ENCODE results near the gene UCN. TPM values are rescaled to one million over a fixed set of nuclear protein-coding genes. Genes with fewer than 3 reads are reported as not detected.
A peak's percentile ranks its signal among the peaks of the same experiment; 100 is the strongest.
"Not testable (repeated sequence)": the region's sequence is repeated elsewhere in the genome, so short reads cannot be mapped to it uniquely, and the experiment has no call there.

The UCN gene, protein sequence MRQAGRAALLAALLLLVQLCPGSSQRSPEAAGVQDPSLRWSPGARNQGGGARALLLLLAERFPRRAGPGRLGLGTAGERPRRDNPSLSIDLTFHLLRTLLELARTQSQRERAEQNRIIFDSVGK
- total RNA-seq (1.1 TPM), polyA plus RNA-seq (ENCODE audit: insufficient read depth in 1 of 8, insufficient read length in 8 of 8, low replicate concordance in 1 of 8) (1 to 10 TPM in 6 of 8 donors, under 1 TPM in 2; 0.76 to 2.4 (median 1.4) TPM)
- long read RNA-seq, donor 1, result 0 reads
- long read RNA-seq, donor 2, result 0 reads
- long read RNA-seq, donor 3, partial matches to known transcripts, result 0 of 2 reads
- long read RNA-seq, donor 3, other reads (novel, unspliced or antisense), result 0 of 2 reads
- long read RNA-seq, donor 4, result 0 reads
- long read RNA-seq, donor 5, partial matches to known transcripts, result 0 of 3 reads
- long read RNA-seq, donor 5, other reads (novel, unspliced or antisense), result 0 of 3 reads
- long read RNA-seq, donor 6, result 0 reads
- long read RNA-seq, donor 7, partial matches to known transcripts, result 24 of 36 reads
- long read RNA-seq, donor 7, other reads (novel, unspliced or antisense), result 9 of 36 reads
- long read RNA-seq, donor 8, result 0 reads
- long read RNA-seq, donor 9, result 0 reads
- long read RNA-seq, donor 10, result 0 reads
- long read RNA-seq, donor 11, partial matches to known transcripts, result 0 of 2 reads
- long read RNA-seq, donor 11, other reads (novel, unspliced or antisense), result 0 of 2 reads

DNA sequence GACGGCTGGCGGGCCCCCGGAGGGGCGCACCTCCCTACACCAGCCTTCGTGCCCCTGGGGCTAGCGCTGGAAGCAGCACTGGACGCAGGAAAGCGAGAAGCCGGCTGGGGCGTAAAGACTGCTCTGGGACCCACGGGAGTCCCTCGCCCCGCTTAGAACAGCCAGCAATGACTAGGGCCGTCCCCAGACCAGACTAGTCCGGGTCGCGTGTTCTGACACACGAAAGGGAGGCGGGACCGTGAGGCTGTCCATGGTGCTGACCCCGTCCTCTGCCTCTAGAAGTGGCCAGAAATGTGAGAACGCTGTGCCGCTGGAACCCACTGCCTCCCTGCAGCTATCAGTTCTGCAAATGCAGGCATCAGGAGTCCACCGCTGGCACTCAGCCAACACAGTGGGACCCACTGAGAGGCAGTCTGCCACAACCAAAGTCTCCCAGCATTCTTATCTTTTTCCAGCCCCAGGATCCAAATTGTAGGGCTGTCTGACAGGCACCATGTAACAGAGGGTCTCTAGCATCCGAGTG, at the start of gene UCN:
TSS of gene UCN (minus strand) at position 87 of the 523 bp plus-strand sequence. CDS start 550 bp downstream, outside the sequence.
- DNase-seq, result peak; percentile 69
- 14% methylated on average over 25 of the region's 25 CpGs for WGBS (ENCODE audit: insufficient coverage)
- H3K36me3 ChIP-seq (ENCODE audit: control insufficient read depth, insufficient read depth, low read length), result peaks cover 25% of the 10 kb centered on the region
- H3K9me3 ChIP-seq (replicated peaks; ENCODE audit: control insufficient read depth, low read depth, low read length), result no peaks in the 10 kb centered on the region
- H3K27me3 ChIP-seq (ENCODE audit: control insufficient read depth, insufficient read depth, low read length), result peaks cover 43% of the 10 kb centered on the region
- H3K4me1 ChIP-seq (ENCODE audit: control insufficient read depth, insufficient read depth, low read length), result no peaks in the 10 kb centered on the region
- no peak within 1 kb of the TSS for H3K27ac ChIP-seq (ENCODE audit: low read length)
- no peak within 1 kb of the TSS for H3K4me3 ChIP-seq (ENCODE audit: low read length)

DNA sequence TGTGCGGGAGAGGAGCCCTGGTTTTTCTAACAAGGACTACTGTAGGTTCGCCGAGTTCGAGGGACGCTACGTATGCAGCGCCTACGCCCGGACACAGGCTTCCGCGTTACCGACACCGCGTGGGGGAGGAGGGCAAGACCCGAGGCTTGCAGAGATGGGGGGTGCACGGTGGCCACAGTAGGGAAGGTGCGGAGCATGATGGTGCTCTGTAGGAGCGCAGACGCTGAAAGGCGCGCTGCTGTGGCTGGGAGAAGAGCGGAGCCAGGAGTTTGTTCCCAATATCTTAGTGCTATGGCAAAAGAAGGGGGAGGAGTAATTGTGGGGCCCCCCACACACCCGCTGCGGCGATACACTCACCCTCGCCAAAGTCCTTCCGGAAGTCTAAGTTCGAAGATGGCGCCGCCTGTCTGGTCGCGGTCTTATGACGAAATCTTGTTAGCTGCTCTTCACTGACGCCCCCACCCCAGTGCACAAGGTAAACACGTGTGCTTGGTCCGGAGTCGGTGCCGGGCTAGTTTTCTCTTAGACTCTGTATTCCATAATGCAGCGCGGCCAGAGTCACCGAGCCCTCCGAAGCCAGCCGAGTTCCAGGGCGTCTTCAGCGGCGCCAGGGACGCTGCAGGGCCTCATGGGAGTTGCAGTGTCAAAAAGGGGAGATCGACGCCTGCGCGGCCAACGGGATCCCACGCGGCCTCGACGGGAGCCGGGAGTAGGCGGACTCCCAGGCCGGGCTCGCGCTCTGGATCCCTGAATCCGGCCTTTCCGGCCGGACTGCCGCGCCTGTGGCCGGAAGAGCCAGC, 48.3 kb upstream of the UCN start, which contains the start of gene GTF3C2:
TSS of gene GTF3C2 (minus strand) at position 383 of the 800 bp plus-strand sequence. CDS start 13,210 bp downstream, outside the sequence.
- WGBS (ENCODE audit: insufficient coverage), result under 1% methylated on average over 67 of the region's 67 CpGs
- Histone ChIP-seq H3K9me3 (replicated peaks; ENCODE audit: control insufficient read depth, low read depth, low read length) (no peaks in the 10 kb centered on the region), H3K27ac (ENCODE audit: low read length) (peak within 1 kb of the TSS; percentile 95), H3K27me3 (ENCODE audit: control insufficient read depth, insufficient read depth, low read length) (no peaks in the 10 kb centered on the region), H3K36me3 (ENCODE audit: control insufficient read depth, insufficient read depth, low read length) (no peaks in the 10 kb centered on the region), H3K4me3 (ENCODE audit: low read length) (peak within 1 kb of the TSS; percentile 84), H3K4me1 (ENCODE audit: control insufficient read depth, insufficient read depth, low read length) (peaks cover 17% of the 10 kb centered on the region)
- peak; percentile 99 for DNase-seq

DNA sequence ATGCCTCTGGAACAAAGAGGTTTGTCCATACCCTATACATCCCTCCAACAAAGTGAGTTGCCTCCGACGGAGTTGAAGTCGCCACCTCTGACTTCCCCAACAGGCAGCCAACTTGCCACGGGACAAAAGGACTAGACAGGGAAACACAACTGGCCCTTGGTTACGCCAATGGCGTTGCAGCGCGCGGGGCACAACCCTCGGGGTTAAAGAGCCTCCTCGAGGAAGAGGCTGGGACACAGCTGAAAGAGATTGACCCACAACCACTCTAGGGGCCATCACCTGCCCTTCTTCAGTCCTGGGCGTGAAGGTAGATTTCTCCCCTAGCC, 47.8 kb upstream of the UCN start:
- no peaks in the 10 kb centered on the region for H3K9me3 ChIP-seq (replicated peaks; ENCODE audit: control insufficient read depth, low read depth, low read length)
- H3K36me3 ChIP-seq (ENCODE audit: control insufficient read depth, insufficient read depth, low read length), result no peaks in the 10 kb centered on the region
- DNase-seq, result peak; percentile 42
- no peaks in the 10 kb centered on the region for H3K27me3 ChIP-seq (ENCODE audit: control insufficient read depth, insufficient read depth, low read length)
- H3K4me1 ChIP-seq (ENCODE audit: control insufficient read depth, insufficient read depth, low read length), result peaks cover 17% of the 10 kb centered on the region
- 0% methylated on average over 12 of the region's 12 CpGs for WGBS (ENCODE audit: insufficient coverage)
- H3K4me3 ChIP-seq (ENCODE audit: low read length), result peak overlapping the region; percentile 84
- peak overlapping the region; percentile 95 for H3K27ac ChIP-seq (ENCODE audit: low read length)

DNA sequence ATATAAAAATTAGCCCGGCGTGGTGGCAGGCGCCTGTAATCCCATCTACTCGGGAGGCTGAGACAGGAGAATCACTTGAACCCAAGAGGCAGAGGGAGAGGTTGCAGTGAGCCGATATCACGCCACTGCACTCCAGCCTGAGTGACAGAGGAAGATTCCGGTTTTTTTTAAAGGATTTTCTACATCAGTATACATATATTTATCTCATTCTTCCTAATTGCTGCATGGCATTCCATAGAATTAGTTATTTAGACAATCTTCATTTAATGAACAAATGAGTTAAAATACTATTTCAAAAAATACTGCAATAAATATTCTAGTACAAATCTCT, 46.3 kb upstream of the UCN start:
- Histone ChIP-seq H3K9me3 (replicated peaks; ENCODE audit: control insufficient read depth, low read depth, low read length) (no peaks in the 10 kb centered on the region), H3K4me3 (ENCODE audit: low read length) (no peak overlapping the region), H3K27me3 (ENCODE audit: control insufficient read depth, insufficient read depth, low read length) (no peaks in the 10 kb centered on the region), H3K4me1 (ENCODE audit: control insufficient read depth, insufficient read depth, low read length) (peaks cover 17% of the 10 kb centered on the region), H3K36me3 (ENCODE audit: control insufficient read depth, insufficient read depth, low read length) (no peaks in the 10 kb centered on the region), H3K27ac (ENCODE audit: low read length) (no peak overlapping the region)
- no peak for DNase-seq
- 92% methylated on average over 4 of the region's 7 CpGs for WGBS (ENCODE audit: insufficient coverage)

DNA sequence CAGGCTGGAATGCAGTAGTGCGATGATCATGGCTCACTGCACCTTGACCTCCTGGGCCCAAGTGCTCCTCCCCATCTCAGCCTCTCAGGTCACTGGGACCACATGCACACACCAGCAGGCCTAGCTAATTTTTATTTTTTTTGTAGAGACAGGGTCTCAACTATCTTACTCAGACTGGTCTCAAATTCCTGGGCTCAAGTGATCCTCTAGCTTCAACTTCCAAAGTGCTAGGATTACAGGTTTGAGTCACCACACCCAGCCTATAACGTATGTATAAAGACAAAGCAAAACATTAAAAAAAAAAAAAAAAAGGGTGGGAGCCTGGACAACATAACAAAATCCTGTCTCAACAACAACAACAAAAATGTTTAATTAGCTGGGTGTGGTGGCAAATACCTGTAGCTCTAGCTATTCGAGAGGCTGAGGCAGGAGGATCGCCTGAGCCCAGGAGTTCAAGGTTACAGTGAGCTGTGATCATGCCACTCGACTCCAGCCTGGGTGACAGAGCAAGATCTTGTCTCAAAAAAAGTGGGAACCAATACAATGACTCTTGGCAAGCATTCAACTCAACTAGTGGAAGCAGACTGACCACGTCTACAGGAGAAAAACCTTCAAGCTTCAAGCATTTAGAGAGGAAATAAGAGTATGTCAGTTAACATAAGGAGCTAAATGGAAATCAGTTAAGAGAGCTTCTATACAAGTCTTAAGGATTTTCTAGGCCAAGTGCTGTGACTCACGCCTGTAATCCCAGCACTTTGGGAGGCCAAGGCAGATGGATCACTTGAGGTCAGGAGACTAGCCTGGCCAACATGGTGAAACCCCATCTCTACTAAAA, 45.7 kb upstream of the UCN start:
- Histone ChIP-seq H3K4me1 (ENCODE audit: control insufficient read depth, insufficient read depth, low read length) (peaks cover 17% of the 10 kb centered on the region), H3K27ac (ENCODE audit: low read length) (no peak overlapping the region), H3K4me3 (ENCODE audit: low read length) (no peak overlapping the region), H3K27me3 (ENCODE audit: control insufficient read depth, insufficient read depth, low read length) (no peaks in the 10 kb centered on the region), H3K9me3 (replicated peaks; ENCODE audit: control insufficient read depth, low read depth, low read length) (no peaks in the 10 kb centered on the region), H3K36me3 (ENCODE audit: control insufficient read depth, insufficient read depth, low read length) (no peaks in the 10 kb centered on the region)
- DNase-seq, result no peak
- WGBS (ENCODE audit: insufficient coverage), result 67% methylated on average over 3 of the region's 7 CpGs

DNA sequence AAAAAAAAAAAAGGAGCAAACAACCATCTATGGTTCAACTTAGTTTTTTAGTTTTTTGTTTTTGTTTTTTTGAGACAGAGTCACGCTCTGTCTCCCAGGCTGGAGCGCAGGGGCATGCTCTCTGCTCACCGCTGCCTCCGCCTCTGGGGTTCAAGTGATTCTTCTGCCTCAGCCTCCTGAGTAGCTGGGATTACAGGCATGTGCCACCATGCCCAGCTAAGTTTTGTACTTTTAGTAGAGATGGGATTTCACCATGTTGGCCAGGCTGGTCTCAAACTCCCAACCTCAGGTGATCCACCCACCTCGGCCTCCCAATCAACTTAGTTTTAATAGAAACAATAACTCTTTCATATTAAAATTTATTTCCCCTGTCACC, 45.1 kb upstream of the UCN start:
- H3K4me1 ChIP-seq (ENCODE audit: control insufficient read depth, insufficient read depth, low read length), result peaks cover 17% of the 10 kb centered on the region
- 100% methylated on average over 1 of the region's 5 CpGs for WGBS (ENCODE audit: insufficient coverage)
- not testable (repeated sequence) for DNase-seq; H3K36me3 ChIP-seq (ENCODE audit: control insufficient read depth, insufficient read depth, low read length); H3K27ac ChIP-seq (ENCODE audit: low read length); H3K27me3 ChIP-seq (ENCODE audit: control insufficient read depth, insufficient read depth, low read length); H3K9me3 ChIP-seq (replicated peaks; ENCODE audit: control insufficient read depth, low read depth, low read length); H3K4me3 ChIP-seq (ENCODE audit: low read length)

DNA sequence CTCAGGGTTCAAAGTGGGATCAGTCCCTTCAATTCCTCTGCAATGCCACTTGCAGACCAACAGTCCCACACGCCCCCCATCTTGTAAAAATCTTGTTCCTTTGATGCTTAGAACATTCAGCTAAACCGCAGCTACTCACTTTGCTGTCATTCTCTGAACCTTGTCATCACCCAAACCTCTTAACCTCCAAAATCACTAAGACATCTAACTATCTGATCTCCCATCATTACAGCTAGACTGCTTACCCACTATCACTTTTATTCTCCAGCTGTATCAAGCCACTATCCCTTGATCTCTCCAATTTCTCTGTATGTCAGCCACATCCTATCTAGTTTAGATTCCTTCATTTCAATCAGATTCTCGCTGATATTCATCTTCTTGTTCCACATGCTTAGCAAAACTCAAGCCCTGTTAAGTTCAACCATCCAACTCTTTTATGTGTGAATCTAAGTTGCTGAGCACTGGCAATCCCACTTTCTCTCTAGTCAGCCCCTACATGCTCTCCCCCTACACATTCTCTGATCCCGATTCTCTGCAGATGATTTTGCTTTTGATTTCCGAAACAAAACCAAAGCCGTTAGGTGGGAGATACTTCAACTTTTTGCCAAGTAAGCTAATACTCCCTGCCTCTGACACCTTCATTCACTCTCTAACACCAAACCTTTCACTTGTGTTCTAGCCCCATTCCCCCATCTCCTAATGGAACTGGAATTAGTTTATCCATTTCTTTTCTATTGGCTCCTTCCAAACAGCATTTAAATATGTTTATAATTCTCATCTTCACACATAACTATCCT, 43.8 kb upstream of the UCN start:
- Histone ChIP-seq H3K27me3 (ENCODE audit: control insufficient read depth, insufficient read depth, low read length) (no peaks in the 10 kb centered on the region), H3K9me3 (replicated peaks; ENCODE audit: control insufficient read depth, low read depth, low read length) (no peaks in the 10 kb centered on the region), H3K36me3 (ENCODE audit: control insufficient read depth, insufficient read depth, low read length) (no peaks in the 10 kb centered on the region), H3K27ac (ENCODE audit: low read length) (no peak overlapping the region), H3K4me3 (ENCODE audit: low read length) (no peak overlapping the region), H3K4me1 (ENCODE audit: control insufficient read depth, insufficient read depth, low read length) (peaks cover 7% of the 10 kb centered on the region)
- no peak for DNase-seq
- 85% methylated on average over 5 of the region's 6 CpGs for WGBS (ENCODE audit: insufficient coverage)

DNA sequence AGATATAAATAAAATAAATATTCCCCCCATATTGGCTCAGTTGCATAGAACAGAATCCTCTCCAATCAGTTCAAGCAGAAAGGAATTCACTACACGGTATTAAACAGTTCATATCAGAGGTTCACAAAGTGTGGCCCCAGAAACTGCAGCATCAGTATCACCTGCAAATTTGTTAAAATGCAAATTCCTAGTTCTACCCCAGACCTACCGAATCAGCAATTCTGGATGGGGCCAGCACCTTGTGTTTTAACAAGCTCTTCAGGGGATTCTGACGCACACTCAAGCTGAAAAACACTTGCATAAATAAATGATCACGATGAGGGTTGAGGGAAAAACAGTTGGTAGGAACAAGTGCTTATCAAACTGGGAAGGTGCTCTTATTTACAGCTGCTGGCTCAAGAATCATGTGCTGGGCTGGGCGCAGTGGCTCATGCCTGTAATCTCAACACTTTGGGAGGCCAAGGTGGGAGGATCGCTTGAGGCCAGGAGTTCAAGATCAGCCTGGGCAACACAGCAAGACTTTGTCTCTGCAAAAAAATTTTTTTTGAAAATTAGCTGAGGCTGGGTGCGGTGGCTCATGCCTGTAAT, 42.0 kb upstream of the UCN start:
- H3K4me1 ChIP-seq (ENCODE audit: control insufficient read depth, insufficient read depth, low read length), result peaks cover 2% of the 10 kb centered on the region
- no peak for DNase-seq
- no peaks in the 10 kb centered on the region for H3K36me3 ChIP-seq (ENCODE audit: control insufficient read depth, insufficient read depth, low read length)
- no peak overlapping the region for H3K27ac ChIP-seq (ENCODE audit: low read length)
- no peak overlapping the region for H3K4me3 ChIP-seq (ENCODE audit: low read length)
- no peaks in the 10 kb centered on the region for H3K27me3 ChIP-seq (ENCODE audit: control insufficient read depth, insufficient read depth, low read length)
- H3K9me3 ChIP-seq (replicated peaks; ENCODE audit: control insufficient read depth, low read depth, low read length), result no peaks in the 10 kb centered on the region
- WGBS (ENCODE audit: insufficient coverage), result 86% methylated on average over 5 of the region's 7 CpGs

DNA sequence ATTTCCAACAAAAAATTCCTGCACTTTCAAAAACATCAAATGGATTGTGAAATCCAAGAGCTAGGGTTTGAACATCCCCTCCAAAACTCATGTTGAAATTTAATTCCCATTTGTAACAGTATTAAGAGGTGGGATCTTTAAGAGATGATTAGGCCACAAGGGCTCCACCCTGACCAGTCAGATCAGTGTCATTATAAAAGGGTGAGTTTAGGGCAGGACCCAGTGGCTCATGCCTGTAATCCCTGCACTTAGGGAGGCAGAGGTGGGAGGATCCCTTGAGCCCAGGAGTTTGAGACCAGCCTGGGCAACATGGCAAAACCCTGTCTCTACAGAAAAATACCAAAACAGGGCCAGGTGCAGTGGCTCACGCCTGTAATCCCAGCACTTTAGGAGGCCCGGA, 39.4 kb upstream of the UCN start:
- DNase-seq, result no peak
- no peaks in the 10 kb centered on the region for H3K27me3 ChIP-seq (ENCODE audit: control insufficient read depth, insufficient read depth, low read length)
- H3K4me1 ChIP-seq (ENCODE audit: control insufficient read depth, insufficient read depth, low read length), result no peaks in the 10 kb centered on the region
- no peak overlapping the region for H3K27ac ChIP-seq (ENCODE audit: low read length)
- WGBS (ENCODE audit: insufficient coverage), result 88% methylated on average over 2 of the region's 2 CpGs
- H3K36me3 ChIP-seq (ENCODE audit: control insufficient read depth, insufficient read depth, low read length), result peaks cover 8% of the 10 kb centered on the region
- no peaks in the 10 kb centered on the region for H3K9me3 ChIP-seq (replicated peaks; ENCODE audit: control insufficient read depth, low read depth, low read length)
- H3K4me3 ChIP-seq (ENCODE audit: low read length), result no peak overlapping the region
